Effector memory CD4-positive, alpha-beta T cell (primary cell): Measurements from ENCODE around the gene WDR86.

ENCODE experiments used
- DNase-seq, 3 donors: peaks; one replicate each; pipeline ENCODE4 v3.0.0-alpha.2; 2020
- H3K27ac ChIP-seq: 2 replicates; pipeline ENCODE4 v1.7.0; 2013; ENCODE audit warnings: mild to moderate bottlenecking, low read length, moderate library complexity; ENCODE audit not compliant: insufficient read depth, poor library complexity, severe bottlenecking
- H3K27me3 ChIP-seq: replicated peaks from 2 replicates; pipeline ENCODE4 v1.7.0; 2013; ENCODE audit warnings: mild to moderate bottlenecking, low read length; ENCODE audit not compliant: insufficient read depth, control insufficient read depth, poor library complexity, severe bottlenecking
- H3K36me3 ChIP-seq: 2 replicates; pipeline ENCODE4 v1.7.0; 2013; ENCODE audit warnings: mild to moderate bottlenecking, low read length, moderate library complexity; ENCODE audit not compliant: control insufficient read depth, insufficient read depth
- H3K4me1 ChIP-seq: 2 replicates; pipeline ENCODE4 v1.7.0; 2013; ENCODE audit warnings: low read length, mild to moderate bottlenecking; ENCODE audit not compliant: control insufficient read depth, insufficient read depth, poor library complexity, severe bottlenecking
- H3K4me3 ChIP-seq: 2 replicates; pipeline ENCODE4 v1.7.0; 2013; ENCODE audit warnings: low read length, low read depth, mild to moderate bottlenecking; ENCODE audit not compliant: insufficient read depth, poor library complexity, severe bottlenecking
- H3K9me3 ChIP-seq: 2 replicates; pipeline ENCODE4 v1.7.0; 2013; ENCODE audit warnings: mild to moderate bottlenecking, low read length, moderate library complexity; ENCODE audit not compliant: control insufficient read depth

Gene WDR86

GRCh38 chr7:151392002-151392401, 17.8 kb downstream of the WDR86 start:
- no peaks in the 10 kb centered on the region for H3K27me3 ChIP-seq

GRCh38 chr7:151391358-151391730, 18.5 kb downstream of the WDR86 start:
- Histone ChIP-seq H3K36me3 (no peaks in the 10 kb centered on the region), H3K27me3 (no peaks in the 10 kb centered on the region), H3K4me3 (no peak overlapping the region), H3K9me3 (no peaks in the 10 kb centered on the region), H3K4me1 (no peaks in the 10 kb centered on the region), H3K27ac (no peak overlapping the region)
- DNase-seq: no peak

More at GRCh38 chr7:151392002-151392401, 17.8 kb downstream of the WDR86 start:
- H3K4me1 ChIP-seq: peaks cover 2% of the 10 kb centered on the region
- no peaks in the 10 kb centered on the region for H3K9me3 ChIP-seq
- no peak overlapping the region for H3K27ac ChIP-seq
- H3K36me3 ChIP-seq: no peaks in the 10 kb centered on the region
- H3K4me3 ChIP-seq: no peak overlapping the region
- no peak for DNase-seq

GRCh38 chr7:151390598-151391357, 19.1 kb downstream of the WDR86 start:
- Histone ChIP-seq H3K27ac (no peak overlapping the region), H3K4me3 (no peak overlapping the region), H3K4me1 (no peaks in the 10 kb centered on the region), H3K9me3 (no peaks in the 10 kb centered on the region), H3K27me3 (no peaks in the 10 kb centered on the region), H3K36me3 (no peaks in the 10 kb centered on the region)
- DNase-seq: no peak

- Histone ChIP-seq H3K27ac (no peak overlapping the region), H3K4me1 (no peaks in the 10 kb centered on the region), H3K4me3 (no peak overlapping the region), H3K27me3 (no peaks in the 10 kb centered on the region), H3K36me3 (no peaks in the 10 kb centered on the region), H3K9me3 (no peaks in the 10 kb centered on the region)
- no peak for DNase-seq
These were observed 19.9 kb downstream of the WDR86 start for GRCh38 chr7:151389768-151390597.

GRCh38 chr7:151389096-151389767, 20.6 kb downstream of the WDR86 start:
- Histone ChIP-seq H3K4me3 (no peak overlapping the region), H3K9me3 (no peaks in the 10 kb centered on the region), H3K4me1 (no peaks in the 10 kb centered on the region), H3K27me3 (no peaks in the 10 kb centered on the region), H3K27ac (no peak overlapping the region), H3K36me3 (no peaks in the 10 kb centered on the region)
- DNase-seq: no peak

- Histone ChIP-seq H3K4me3 (no peak overlapping the region), H3K27me3 (no peaks in the 10 kb centered on the region), H3K27ac (no peak overlapping the region), H3K4me1 (no peaks in the 10 kb centered on the region), H3K36me3 (no peaks in the 10 kb centered on the region), H3K9me3 (no peaks in the 10 kb centered on the region)
- no peak for DNase-seq
These were observed 21.4 kb downstream of the WDR86 start for GRCh38 chr7:151388430-151388829.

- H3K27ac ChIP-seq: no peak overlapping the region
- no peaks in the 10 kb centered on the region for H3K4me1 ChIP-seq
- no peak overlapping the region for H3K4me3 ChIP-seq
- DNase-seq: no peak
- no peaks in the 10 kb centered on the region for H3K9me3 ChIP-seq
- H3K36me3 ChIP-seq: no peaks in the 10 kb centered on the region
- no peaks in the 10 kb centered on the region for H3K27me3 ChIP-seq
These were observed 21.9 kb downstream of the WDR86 start for GRCh38 chr7:151388007-151388297.

- H3K27me3 ChIP-seq: no peaks in the 10 kb centered on the region
- H3K4me3 ChIP-seq: no peak overlapping the region
- no peaks in the 10 kb centered on the region for H3K36me3 ChIP-seq
- peaks cover 3% of the 10 kb centered on the region for H3K4me1 ChIP-seq
- H3K9me3 ChIP-seq: no peaks in the 10 kb centered on the region
- no peak for DNase-seq
- H3K27ac ChIP-seq: no peak overlapping the region
These were observed 22.5 kb downstream of the WDR86 start for GRCh38 chr7:151387161-151388006.

- peaks cover 11% of the 10 kb centered on the region for H3K4me1 ChIP-seq
- no peak for DNase-seq
- H3K36me3 ChIP-seq: no peaks in the 10 kb centered on the region
- H3K27ac ChIP-seq: no peak overlapping the region
- H3K27me3 ChIP-seq: no peaks in the 10 kb centered on the region
- H3K4me3 ChIP-seq: no peak overlapping the region
- no peaks in the 10 kb centered on the region for H3K9me3 ChIP-seq
These were observed 23.3 kb downstream of the WDR86 start for GRCh38 chr7:151386301-151387160.
